HG03196 (cell line): ENCODE data around the gene INVS.
"Not testable (repeated sequence)": the region's sequence is repeated elsewhere in the genome, so short reads cannot be mapped to it uniquely, and the experiment has no call there.

Experiments used
- ATAC-seq: cut with Tn5 transposase; IDR thresholded peaks from one replicate; pipeline ENCODE4 v1.9.1; 2021; ENCODE audit not compliant: unreplicated experiment

Gene INVS

GRCh38 chr9:100193078-100193477 is 94.0 kb downstream of the INVS start:
- no peak for ATAC-seq

- no peak for ATAC-seq
Measured at GRCh38 chr9:100196215-100196614, 97.2 kb downstream of the INVS start.

- ATAC-seq = no peak
Measured at GRCh38 chr9:100196828-100197227, 97.8 kb downstream of the INVS start.

- no peak for ATAC-seq
Measured at GRCh38 chr9:100197553-100197952, 98.5 kb downstream of the INVS start.

GRCh38 chr9:100202806-100203205 is 103.8 kb downstream of the INVS start:
- no peak for ATAC-seq

GRCh38 chr9:100204796-100205195 is 105.8 kb downstream of the INVS start:
- ATAC-seq = no peak

GRCh38 chr9:100206899-100207298 is 107.9 kb downstream of the INVS start:
- no peak for ATAC-seq

- no peak for ATAC-seq
Measured at GRCh38 chr9:100208673-100209072, 109.6 kb downstream of the INVS start.

- ATAC-seq = no peak
Measured at GRCh38 chr9:100211476-100211875, 112.4 kb downstream of the INVS start.

- ATAC-seq = no peak
Measured at GRCh38 chr9:100213730-100214477, 114.9 kb downstream of the INVS start.

GRCh38 chr9:100216178-100216787 is 117.2 kb downstream of the INVS start:
- ATAC-seq = peak; percentile 67

GRCh38 chr9:100217536-100217935 is 118.5 kb downstream of the INVS start:
- ATAC-seq = no peak

GRCh38 chr9:100219347-100219746 is 120.3 kb downstream of the INVS start:
- no peak for ATAC-seq

GRCh38 chr9:100220936-100221335 is 121.9 kb downstream of the INVS start:
- ATAC-seq = no peak

GRCh38 chr9:100221538-100221937 is 122.5 kb downstream of the INVS start:
- no peak for ATAC-seq

GRCh38 chr9:100222674-100223073 is 123.6 kb downstream of the INVS start:
- no peak for ATAC-seq

GRCh38 chr9:100227636-100228035 is 128.6 kb downstream of the INVS start:
- no peak for ATAC-seq

- no peak for ATAC-seq
Measured at GRCh38 chr9:100228352-100228869, 129.4 kb downstream of the INVS start.

- ATAC-seq = no peak
Measured at GRCh38 chr9:100229136-100229535, 130.1 kb downstream of the INVS start.

GRCh38 chr9:100229561-100229960 is 130.5 kb downstream of the INVS start:
- ATAC-seq = no peak

GRCh38 chr9:100236986-100237385 is 137.9 kb downstream of the INVS start:
- not testable (repeated sequence) for ATAC-seq

- ATAC-seq = no peak
Measured at GRCh38 chr9:100240512-100240911, 141.5 kb downstream of the INVS start.
